Measurements from ENCODE around the gene PIEZO1. TPM values are rescaled to one million over a fixed set of nuclear protein-coding genes. Genes with fewer than 3 reads are reported as not detected.
A peak's percentile ranks its signal among the peaks of the same experiment; 100 is the strongest.

Gene PIEZO1
- total and polyA plus RNA-seq, 9 of the 15 experiments (the other 6 are each of a cell fraction or from before 2014, with no cell fraction given): 3.6 to 432 (median 131) TPM

- FAIRE-seq (no peak), DNase-seq (ENCODE audit: extremely low read depth in 1 of 4, low spot score in 3 of 4) (no peak), ATAC-seq (no peak)
- in situ Hi-C loops (cut with MboI) (no loop called here), intact Hi-C loops (cut with micrococcal nuclease) (no loop called here)
- H2AFZ ChIP-seq (ENCODE audit: low read depth, low read length): no peak overlapping the region
- CTCF ChIA-PET (ENCODE audit: low intra/inter-chr PET ratio): no interaction called here
- H3K9me3 ChIP-seq (replicated peaks; ENCODE audit: control insufficient read depth, insufficient read depth, low read depth, low read length): no peaks in the 10 kb centered on the region
- H3K9ac ChIP-seq (ENCODE audit: insufficient read depth in 1 of 2, low read depth in 2 of 2, low read length in 2 of 2): no peak overlapping the region
- H3K79me2 ChIP-seq (ENCODE audit: control insufficient read depth, insufficient read depth, low read length): no peaks in the 10 kb centered on the region
- no peaks in the 10 kb centered on the region; the same call in 1 of the 2 replicates for H4K20me1 ChIP-seq (replicated peaks; ENCODE audit: control insufficient read depth, insufficient read depth, low read length)
- POLR2A ChIA-PET: interaction anchor here (0.7 kb wide), 1 partner anchor 11 kb away, joined by 5 read pairs; no protein-coding TSS in a partner anchor
- H3K27me3 ChIP-seq (ENCODE audit: control insufficient read depth in 2 of 2, insufficient read depth in 2 of 2, low read length in 2 of 2): no peaks in the 10 kb centered on the region
- H3K27ac ChIP-seq (ENCODE audit: extremely low read depth, low read depth, low read length): no peak overlapping the region
- peaks cover 86% of the 10 kb centered on the region; the same call in 2 of the 3 replicates for H3K36me3 ChIP-seq (ENCODE audit: control insufficient read depth, insufficient read depth, low read length)
- 91% methylated on average over 28 of the region's 32 CpGs for WGBS (ENCODE audit: insufficient coverage, low coverage, missing lambda C conversion rate)
- BruUV-seq (replicated peaks): no TSS peak
- no peaks in the 10 kb centered on the region for H3K9me1 ChIP-seq (ENCODE audit: control insufficient read depth, insufficient read depth, low read length)
- H3K4me2 ChIP-seq (ENCODE audit: insufficient read depth, low read length): no peak overlapping the region
- no peak overlapping the region for H3K4me3 ChIP-seq
- peaks cover 0 to 52% of the 10 kb centered on the region in 2 experiments; a peak in 2 of 5 replicates for H3K4me1 ChIP-seq (replicated peaks in 1 of 2; ENCODE audit: control insufficient read depth in 2 of 2, insufficient read depth in 2 of 2, low read length in 2 of 2)
- TF ChIP-seq ZBTB12 (CRISPR knock-in tag; IDR thresholded peaks at IDR 0.05): no peak
- no peak for TF ChIP-seq SIRT6 (IDR thresholded peaks at IDR 0.05; ENCODE audit: low read depth, low read length)
- TF ChIP-seq ZNF717 (CRISPR knock-in tag; IDR thresholded peaks at IDR 0.05): no peak
- no peak for TF ChIP-seq BCLAF1 (IDR thresholded peaks at IDR 0.05; ENCODE audit: borderline replicate concordance in 1 of 2, control insufficient read depth in 1 of 2, low read depth in 2 of 2, low read length in 1 of 2)
- no peak for TF ChIP-seq MLLT1 (IDR thresholded peaks at IDR 0.05)
- TF ChIP-seq E2F1 (CRISPR knock-in tag; IDR thresholded peaks at IDR 0.05): no peak
- TF ChIP-seq TBP (optimal IDR thresholded peaks at IDR 0.05; ENCODE audit: low read depth, low read length): no peak
- TF ChIP-seq NFIC (IDR thresholded peaks at IDR 0.05): peak; percentile 81
- TF ChIP-seq POLR2G (IDR thresholded peaks at IDR 0.05; ENCODE audit: low read depth, low read length): peak; percentile 39
Observed at GRCh38 chr16:88725609-88726407, 59.2 kb downstream of the PIEZO1 start.
